ENCODE data around the gene BAG5.

The BAG5 gene

DNA sequence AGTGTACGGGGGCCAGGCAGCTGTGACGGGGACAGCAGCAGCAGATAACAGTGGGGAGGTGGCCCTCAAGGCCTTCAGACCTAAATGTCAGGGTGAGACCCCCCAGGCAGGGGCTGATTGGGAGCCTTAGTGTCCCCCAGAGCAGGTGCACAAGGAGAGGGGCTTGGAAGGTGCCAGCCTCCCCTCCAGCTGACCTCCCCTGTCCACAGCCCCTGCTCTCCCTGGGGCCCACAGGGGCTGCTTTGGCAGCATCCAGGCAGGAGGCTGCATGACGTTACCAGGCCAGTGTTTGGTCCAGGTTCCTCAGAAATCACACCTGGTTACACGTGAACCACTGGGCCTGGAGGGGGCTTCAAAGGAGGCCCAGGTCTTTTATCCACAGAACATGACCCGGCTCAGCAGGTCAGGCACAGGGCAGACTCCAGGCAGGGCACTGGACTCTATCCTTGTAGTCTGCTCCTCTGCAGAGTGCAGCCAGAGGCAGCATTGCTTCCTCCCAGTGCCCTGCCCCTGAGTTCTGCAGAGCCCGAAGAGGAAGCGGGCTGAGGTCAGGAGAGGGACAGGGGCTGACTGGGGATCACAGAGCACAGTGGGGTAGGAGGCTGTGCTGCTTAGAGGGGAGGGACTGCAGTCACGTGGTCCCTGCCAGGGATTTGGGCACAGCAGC, 36.1 kb downstream of the BAG5 start:
- in situ Hi-C loops (cut with MboI; ENCODE audit: low sequenced_read_pairs), result loop anchor here (25.0 kb wide), 1 partner anchor 439 kb away; the partner anchor contains the start of genes EXOC3L4 and LBHD2

GRCh38 chr14:103525430-103526246, 36.8 kb downstream of the BAG5 start:
- in situ Hi-C loops (cut with MboI; ENCODE audit: low sequenced_read_pairs), result loop anchor here (25.0 kb wide), 1 partner anchor 438 kb away; the partner anchor contains the start of genes EXOC3L4 and LBHD2

DNA sequence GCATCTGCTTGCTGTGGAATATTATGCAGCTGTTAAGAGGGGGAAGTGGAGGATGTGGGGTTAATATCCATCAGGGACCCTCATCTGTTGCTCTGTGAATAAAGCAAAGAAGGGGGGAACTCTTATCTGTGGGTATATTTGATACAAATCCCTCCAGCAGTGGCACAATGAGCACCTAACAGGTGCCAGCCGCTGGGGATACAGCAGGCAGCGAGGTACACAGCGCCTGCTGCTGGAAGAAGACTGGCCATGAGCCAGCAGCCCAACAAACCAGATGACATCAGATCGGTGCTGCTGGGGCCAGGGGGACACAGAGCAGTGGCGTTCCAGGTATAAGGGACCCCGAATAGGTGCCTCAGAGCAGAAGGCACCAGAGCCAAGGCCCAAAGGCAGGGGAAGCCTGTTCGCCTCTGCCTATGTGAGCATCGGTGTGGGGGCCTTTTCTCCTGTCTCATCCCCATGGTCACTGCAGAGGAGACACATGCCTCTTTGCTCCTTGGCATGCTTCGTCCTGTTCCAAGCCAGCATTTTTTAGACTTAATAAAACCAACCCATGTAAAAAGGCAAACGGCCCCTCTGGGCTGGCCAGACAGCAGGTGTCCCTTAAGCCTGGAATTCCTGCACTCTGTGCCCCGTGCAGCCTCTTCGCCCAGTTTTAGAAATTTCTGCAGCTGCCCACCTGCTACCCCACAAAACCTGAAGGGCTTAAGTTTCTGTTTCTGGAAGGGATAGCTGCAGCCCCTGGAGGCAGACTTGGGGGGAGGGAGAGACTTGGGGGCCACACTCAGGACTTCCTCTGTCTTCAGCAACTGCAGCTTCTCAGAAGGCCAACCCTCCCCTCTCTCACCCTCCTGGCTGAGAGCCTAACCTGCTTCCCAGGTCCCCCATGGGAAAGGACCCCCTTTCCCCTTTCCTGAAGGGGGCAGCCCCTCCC, 38.2 kb downstream of the BAG5 start:
- in situ Hi-C loops (cut with MboI; ENCODE audit: low sequenced_read_pairs), result no loop called here

GRCh38 chr14:103523575-103523954, 38.9 kb downstream of the BAG5 start:
- in situ Hi-C loops (cut with MboI; ENCODE audit: low sequenced_read_pairs), result no loop called here

DNA sequence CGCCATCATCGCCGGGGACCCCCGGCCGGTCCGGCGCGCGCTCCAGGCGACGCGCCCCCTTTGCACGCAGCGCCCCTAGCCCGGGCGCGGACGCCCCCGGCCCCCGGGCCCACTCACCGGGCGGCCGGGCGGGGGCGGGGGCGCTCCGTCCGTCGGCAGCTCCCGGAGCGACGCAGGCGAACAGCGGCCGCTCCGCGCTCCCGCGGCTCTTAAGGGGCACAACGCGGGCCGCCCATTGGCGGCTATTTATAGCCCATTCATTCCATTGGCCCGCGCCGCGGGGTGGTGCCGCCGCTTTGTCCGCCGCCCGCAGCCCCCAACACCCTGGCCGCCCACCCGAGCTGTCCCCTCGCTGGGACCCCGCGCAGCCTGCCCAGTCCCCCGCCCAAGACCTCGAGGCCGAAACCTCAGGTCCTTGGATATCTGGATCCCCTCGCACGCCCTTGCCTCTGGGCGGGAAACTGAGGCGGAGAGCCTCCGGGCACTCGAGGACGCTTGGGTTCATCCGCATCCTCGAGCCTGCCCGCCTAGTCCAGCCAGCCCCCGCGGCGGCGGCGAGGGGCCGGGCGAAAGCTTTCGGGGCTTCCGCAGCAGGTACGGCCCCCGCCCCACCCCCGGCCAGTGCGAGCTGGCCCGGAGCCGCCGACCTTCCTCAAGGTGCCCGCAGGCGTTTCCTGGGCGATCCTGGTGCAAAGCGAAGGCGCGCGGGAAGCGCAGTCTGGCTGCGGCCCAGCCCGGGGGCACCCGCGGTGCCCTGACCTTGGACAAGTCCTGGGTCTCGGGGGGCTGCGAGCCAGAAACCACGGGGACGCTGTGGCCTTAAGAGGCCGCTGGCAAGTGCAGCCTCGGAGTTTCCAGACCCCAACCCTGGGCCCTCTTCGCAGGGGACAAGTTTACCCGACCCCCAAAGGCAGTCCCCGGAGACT, 39.5 kb downstream of the BAG5 start, which contains the start of gene CKB:
Gene CKB (minus strand): TSS at position 182 of the 926 bp plus-strand sequence. CDS start 337 bp downstream, outside the sequence.
- in situ Hi-C loops (cut with MboI; ENCODE audit: low sequenced_read_pairs), result no loop called here

DNA sequence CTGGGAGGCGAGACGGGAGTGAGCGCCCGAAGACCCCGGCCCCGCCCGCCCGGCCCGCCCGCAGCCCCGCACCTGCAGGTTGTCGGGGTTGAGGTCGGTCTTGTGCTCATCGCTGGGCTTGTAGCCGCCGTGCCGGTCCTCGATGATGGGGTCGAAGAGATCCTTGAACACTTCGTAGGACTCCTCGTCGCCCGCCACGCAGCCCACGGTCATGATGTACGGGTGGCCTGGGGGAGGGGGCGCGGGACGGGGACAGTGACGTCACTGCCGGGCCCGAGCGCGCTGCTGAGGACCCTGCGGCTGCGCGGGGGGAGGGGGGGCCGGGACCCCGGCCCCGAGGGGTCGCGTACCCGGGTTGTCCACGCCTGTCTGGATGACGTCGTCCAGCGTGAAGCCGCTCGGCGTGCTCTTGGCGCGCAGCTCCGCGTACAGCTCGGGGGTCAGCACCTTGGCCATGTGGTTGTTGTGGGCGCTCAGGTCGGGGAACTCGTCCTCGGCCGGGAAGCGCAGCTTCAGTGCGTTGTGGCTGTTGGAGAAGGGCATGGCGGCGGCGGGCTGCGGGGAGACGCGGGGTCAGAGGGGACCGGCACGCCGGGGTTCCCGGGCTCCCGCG, 40.4 kb downstream of the BAG5 start:
- in situ Hi-C loops (cut with MboI; ENCODE audit: low sequenced_read_pairs), result no loop called here

DNA sequence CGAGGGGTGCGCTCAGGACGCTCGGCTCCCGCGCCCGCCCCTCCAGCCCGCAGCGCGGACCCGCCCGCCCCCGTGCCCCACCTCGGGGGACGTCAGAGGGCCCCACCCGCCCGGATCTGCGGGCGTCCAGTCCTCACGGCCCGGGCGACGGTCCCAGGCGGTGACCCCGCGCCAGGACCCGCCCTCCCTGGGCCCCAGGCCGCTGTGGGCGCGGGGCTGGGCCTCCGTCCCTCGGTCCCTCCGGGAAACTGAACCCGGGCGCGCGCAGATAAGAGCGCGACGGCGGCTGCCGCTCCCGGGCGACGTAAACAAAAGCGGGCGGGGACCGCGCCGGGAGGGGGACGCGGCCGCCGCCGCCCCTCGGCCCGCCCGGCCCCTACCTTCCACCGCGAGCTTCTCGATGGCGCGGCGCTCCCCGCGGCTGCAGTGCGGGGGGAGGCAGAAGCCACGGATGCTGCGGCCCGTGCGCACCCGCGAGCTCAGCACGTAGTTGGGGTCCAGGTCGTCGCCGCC, 41.0 kb downstream of the BAG5 start:
- in situ Hi-C loops (cut with MboI; ENCODE audit: low sequenced_read_pairs), result no loop called here

DNA sequence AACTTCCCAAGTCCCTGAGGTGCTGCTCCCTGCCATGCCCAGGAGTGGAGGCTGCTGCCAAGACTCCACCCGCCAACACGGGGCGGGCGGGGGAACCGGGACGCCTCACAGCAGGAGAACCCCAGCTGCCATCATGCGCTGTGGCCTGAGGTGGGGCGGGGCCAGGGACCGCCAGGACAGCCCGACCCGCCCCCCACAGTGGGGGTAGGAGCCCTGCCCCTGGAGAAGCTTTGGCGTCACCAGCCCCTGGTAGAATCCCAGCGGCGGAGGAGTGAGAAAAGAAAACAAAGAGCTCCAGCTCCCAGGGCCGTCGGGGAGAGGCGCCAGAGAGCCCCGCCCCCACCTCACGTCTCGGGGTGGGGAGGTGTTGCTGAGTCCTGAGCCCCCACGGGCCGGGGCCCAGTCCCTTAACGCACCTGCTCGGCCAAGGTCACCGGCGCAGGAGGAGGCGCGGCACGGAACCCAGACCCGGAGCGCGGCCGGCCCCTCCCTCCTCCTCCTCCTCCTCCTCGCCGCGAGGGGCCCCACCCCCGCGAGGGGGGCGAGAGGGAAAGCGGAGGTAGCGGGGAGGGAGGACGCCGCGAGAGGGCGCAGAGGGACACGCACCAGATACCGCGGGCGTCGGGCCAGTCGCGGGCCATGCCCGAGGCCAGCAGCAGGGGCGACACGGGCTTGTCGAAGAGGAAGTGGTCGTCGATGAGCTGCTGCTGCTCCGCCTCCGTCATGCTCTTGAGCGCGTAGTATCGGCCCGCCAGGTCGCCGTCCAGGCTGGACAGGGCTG, 41.6 kb downstream of the BAG5 start:
- in situ Hi-C loops (cut with MboI; ENCODE audit: low sequenced_read_pairs), result no loop called here

DNA sequence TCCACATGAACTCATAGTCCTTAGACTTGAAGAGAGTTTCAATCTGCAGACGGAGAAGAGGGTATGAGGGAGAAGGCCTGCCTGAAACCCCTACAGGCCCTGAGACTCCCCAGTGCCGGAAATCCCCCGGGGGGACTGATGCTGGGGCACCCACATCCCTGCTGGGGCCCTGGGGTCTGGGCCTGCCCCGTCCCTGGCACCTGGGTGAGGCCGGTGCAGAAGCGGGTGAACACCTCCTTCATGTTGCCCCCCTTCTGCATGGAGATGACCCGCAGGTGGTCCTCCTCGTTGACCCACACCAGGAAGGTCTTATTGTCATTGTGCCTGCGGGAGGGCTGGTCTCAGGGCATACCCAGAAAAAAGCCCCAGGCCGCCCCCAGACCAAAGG, 42.2 kb downstream of the BAG5 start:
- in situ Hi-C loops (cut with MboI; ENCODE audit: low sequenced_read_pairs), result no loop called here

DNA sequence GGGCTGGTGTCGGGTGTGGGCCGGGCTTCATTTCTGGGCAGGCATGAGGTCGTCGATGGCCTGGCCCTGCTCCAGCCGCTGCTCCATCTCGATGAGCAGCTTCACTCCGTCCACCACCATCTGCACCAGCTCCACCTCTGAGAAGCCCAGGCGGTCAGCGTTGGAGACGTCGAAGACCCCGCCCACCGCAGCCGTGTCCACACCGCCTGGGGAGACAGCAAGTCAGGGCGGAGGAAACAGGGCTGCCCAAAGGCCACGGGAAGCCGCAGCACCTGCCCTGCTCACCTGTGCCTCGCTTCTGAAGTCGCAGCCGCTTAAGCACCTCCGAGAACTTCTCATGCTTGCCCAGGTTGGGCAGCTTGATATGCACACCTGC, 42.6 kb downstream of the BAG5 start:
- in situ Hi-C loops (cut with MboI; ENCODE audit: low sequenced_read_pairs), result no loop called here

- in situ Hi-C loops (cut with MboI; ENCODE audit: low sequenced_read_pairs), result no loop called here
Measured at GRCh38 chr14:103519043-103519836, 43.2 kb downstream of the BAG5 start.

DNA sequence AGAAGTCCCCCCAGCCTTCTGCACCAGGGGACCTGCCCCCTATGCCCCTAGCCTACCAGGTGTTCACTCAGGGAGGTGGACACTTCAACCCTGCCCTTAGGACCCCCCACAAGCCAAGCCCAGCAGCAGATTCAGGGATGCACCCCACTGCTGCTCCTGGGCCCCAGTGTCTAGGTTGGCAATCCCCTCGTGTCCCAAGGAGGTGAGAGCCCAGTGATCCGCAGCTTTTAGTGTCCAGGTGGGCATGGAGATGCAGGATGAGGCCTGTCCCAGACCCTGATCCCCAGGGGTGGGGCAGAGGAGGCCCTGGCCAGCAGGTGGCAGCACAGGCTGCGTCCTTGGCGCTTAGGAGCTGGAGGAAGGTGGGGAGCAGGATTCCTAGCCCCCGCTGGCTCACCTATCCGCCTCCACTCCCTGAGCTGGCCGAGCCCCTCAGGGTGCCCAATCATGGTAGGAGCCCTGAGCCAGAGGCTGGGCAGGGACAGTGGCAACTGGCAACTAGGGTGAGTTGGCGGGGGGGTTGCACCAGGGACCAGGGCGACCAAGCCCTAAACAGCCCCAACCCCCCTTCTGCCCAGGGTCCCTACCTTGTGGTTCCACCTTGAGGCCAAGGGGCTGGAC, 43.9 kb downstream of the BAG5 start:
- in situ Hi-C loops (cut with MboI; ENCODE audit: low sequenced_read_pairs), result no loop called here

DNA sequence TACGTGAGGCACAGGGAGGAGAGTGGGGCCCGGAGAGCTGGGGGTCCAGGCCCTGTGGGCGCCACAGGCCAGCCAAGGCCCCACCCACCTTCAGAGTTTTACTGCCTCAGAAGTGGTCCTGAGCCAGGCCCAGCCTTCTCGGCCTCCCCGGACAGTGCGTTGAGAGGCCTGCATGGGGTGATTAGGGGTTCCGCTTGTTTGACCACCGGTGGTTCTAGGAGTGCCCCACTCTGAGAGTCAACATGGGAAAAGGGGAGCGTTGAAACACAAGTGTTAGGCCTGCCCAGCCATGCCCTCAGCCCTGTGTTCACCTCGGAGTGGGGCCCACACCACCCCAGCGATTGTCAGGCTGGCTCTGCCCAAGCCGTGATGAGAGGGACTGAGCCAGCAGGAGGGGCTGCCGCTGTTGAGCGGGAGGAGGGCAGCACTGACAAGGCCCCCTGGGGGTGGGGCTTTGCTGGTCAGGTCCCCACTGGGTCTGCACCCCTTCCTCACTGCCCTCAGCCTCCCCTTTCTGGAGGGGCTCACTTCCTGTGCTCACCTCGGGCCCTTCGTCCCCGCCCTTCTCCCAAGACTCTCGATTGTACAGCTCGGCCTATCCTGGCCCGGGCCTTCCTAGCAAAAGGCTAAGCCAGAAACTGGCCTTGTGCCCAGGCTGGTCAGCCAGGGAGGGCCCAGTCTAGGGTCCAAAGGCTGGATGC, 44.6 kb downstream of the BAG5 start:
- in situ Hi-C loops (cut with MboI; ENCODE audit: low sequenced_read_pairs), result no loop called here

DNA sequence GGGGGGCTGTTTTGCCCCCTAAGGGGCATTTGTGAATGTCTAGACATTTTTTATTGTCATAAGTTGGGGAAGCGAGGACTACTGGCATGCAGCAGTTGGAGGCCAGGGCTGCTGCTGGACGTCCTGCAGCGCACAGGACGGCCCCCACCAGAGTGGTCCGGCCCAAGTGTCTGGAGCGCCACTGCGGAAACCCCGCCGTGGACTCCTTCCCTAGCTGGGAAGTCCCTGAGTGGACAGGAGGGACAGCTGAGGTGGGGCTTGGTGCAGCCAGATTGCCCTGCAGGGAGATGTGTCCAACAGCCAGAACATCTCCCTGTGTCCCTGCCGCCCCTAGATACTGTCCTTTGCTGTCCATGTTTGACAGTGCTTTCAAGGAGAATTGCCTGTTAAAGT, 45.3 kb downstream of the BAG5 start:
- in situ Hi-C loops (cut with MboI; ENCODE audit: low sequenced_read_pairs), result no loop called here

- in situ Hi-C loops (cut with MboI; ENCODE audit: low sequenced_read_pairs), result no loop called here
Measured at GRCh38 chr14:103516426-103517173, 45.9 kb downstream of the BAG5 start.
